Kidney capillary endothelial cell (primary cell): ENCODE measurements around the gene REM2.

Source experiments
- DNase-seq: peaks from one replicate; pipeline ENCODE4 v3.0.0-alpha.2; 2018; ENCODE audit warnings: low spot score

The REM2 gene

GRCh38 chr14:22929961-22930364, 46.9 kb downstream of the REM2 start:
- DNase-seq, result no peak

- no peak for DNase-seq
Observed at GRCh38 chr14:22932146-22932545, 49.1 kb downstream of the REM2 start.

GRCh38 chr14:22935156-22935555, 52.1 kb downstream of the REM2 start:
- DNase-seq, result no peak
